GM19035 (cell line): ENCODE measurements around the gene IQGAP2.
"Not testable (repeated sequence)": the region's sequence is repeated elsewhere in the genome, so short reads cannot be mapped to it uniquely, and the experiment has no call there.

Experiments
- ATAC-seq: cut with Tn5 transposase; IDR thresholded peaks from one replicate; pipeline ENCODE4 v1.9.1; 2021; ENCODE audit not compliant: unreplicated experiment

IQGAP2 gene

DNA sequence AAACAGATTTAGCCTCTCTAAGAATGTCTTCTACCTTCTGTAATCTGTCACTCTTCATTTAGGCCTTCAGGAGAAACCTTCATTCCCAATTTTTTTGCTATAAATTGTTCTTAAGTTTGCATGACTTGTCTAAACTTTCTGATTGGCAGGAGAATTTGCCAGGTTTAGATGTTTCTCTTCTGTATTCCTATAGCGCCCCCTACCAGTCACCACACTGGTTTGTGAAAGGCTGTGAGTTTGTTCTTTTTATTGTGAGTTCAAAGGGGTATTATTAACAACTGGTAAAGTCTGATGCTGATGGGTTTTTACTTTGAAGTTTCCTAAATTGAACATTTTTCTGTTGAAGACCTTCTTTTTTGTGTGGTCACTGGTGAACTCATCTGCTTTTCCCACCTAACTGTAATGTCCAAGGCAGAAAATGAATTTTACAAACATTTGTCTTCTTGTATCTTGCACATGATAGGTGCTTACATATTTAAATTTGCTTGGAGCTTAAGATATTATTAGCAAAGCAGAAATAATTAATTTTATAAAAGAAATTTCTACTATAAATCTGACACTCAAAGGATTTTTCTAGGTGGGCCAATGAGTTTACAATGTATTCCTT is 238.5 kb downstream of the IQGAP2 start:
- ATAC-seq: no peak

GRCh38 chr5:76642390-76643040 is 239.4 kb downstream of the IQGAP2 start:
- no peak for ATAC-seq

GRCh38 chr5:76643371-76643770 is 240.3 kb downstream of the IQGAP2 start:
- no peak for ATAC-seq

GRCh38 chr5:76649140-76649539 is 246.1 kb downstream of the IQGAP2 start:
- ATAC-seq: no peak

DNA sequence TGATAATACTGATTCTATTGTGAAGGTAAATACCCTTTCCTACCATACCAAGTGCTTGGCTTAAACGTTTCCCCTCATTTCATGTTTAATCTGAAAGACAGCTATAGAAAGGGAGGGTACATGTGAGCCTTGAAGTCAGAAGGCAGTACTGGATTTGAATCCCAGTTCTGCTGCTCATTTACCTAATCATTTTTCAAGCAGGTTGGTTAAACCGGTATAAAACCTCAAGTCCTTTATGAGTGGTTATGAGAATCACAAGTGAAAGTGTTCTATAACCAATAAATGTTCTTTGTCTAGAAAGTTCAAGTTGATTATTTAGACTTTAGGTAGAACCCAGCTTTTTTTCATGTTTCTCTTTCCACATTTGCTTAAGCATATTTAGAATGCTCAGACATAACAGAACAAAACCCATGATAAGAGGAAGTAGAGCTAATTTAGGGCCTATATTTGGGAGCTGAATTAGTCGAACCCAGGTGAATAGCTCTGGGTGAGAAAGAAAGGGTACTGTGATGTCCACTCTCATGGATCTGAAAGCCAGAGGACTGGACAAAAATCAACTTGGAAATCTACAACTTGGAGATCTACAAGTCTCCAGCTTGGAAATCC is 249.8 kb downstream of the IQGAP2 start:
- ATAC-seq: no peak

- ATAC-seq: no peak
Measured at GRCh38 chr5:76657091-76657490, 254.0 kb downstream of the IQGAP2 start.

- no peak for ATAC-seq
Measured at GRCh38 chr5:76657683-76658311, 254.7 kb downstream of the IQGAP2 start.

DNA sequence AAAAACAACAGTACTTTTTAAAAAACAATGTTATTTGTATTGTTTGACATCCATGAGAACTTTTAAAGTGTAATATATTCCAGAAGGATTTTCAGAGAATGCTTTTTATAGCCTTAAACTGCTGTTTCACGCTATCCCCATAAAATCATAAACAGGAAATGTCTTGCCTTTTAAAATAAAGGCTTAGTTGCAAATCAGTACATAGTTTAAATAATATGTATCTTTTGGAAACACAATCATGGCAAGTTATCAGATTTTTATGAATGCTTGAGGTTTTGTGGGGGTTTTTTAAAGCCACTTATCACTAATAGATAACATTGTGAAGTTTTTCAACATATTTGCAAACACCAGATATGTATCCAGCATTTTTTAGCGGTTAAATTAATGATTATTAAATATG is 257.3 kb downstream of the IQGAP2 start:
- no peak for ATAC-seq

GRCh38 chr5:76662521-76662920 is 259.4 kb downstream of the IQGAP2 start:
- ATAC-seq: no peak

GRCh38 chr5:76663573-76663972 is 260.5 kb downstream of the IQGAP2 start:
- no peak for ATAC-seq

DNA sequence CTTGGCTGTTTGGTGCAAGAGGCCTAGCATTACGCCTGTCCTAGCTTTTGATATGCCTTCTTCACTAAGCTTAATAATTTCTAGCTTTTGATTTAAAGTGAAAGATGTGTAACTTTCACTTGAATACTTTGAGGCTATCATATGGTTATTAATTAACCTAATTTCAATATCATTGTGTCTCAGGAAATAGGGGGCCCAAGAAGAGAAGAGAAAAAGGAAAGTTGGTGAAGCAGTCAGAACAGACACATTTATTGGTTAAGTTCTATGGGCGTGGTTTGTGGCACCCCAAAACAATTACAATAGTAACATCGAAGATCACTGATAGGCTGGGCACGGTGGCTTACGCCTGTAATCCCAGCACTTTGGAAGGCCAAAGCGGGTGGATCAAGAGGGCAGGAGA is 261.0 kb downstream of the IQGAP2 start:
- ATAC-seq: no peak

DNA sequence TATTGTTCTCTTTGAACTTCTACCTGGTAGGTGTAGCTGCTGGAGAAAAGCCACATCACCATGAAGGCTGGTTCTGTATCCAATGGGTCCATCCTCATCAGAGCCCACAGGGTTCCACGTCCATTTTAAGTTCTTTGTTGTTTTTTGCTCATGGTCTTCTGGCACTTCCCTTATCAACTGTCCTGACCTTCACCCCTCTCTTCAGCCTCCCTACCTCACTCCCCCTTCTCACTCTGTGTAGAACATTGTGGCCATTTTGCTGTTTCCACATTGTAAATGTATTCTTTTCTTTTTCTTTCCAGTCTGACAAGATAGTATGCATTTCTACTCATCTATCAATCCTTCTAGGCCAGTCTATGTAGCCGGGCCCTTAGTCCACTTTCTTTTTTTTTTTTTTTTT is 264.4 kb downstream of the IQGAP2 start:
- no peak for ATAC-seq

DNA sequence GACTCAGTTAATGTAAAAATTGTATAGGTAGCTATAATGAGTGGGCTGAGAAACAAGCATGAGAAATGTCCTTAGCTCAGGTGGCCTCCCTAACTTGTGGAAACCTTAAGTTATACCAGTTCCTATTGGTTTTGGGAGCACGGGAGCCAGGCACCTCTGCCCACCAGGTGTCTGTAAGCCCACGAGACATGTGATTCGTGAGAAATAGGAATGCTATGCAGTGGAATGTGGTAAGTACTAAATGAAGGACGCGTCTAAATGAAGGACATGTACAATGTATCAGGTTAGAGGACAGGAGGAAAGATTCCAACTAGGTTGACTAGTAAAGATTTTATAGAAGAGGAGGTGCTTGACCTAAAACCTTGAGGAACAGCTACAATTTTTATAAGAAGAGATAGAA is 266.2 kb downstream of the IQGAP2 start:
- no peak for ATAC-seq

- ATAC-seq: no peak
Measured at GRCh38 chr5:76670508-76670907, 267.4 kb downstream of the IQGAP2 start.

DNA sequence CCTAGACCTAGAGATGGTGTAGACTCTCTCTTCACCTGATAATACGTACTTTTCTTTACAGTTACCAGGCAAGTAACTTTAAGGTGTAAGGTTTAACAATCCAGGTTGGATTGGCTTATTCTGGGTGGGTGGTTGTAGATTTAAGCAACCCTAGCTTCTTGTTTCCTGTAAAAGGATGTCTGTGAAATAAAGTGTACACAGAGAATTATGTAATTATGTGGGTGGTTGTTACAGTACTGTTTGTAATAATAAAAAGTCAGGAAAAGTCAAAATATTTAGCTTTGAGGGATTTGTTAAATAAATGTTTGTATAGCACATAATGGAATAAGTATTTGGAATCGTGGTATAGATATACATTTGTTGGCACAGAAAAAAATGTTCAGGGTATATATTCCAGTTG is 269.2 kb downstream of the IQGAP2 start:
- ATAC-seq: no peak

- no peak for ATAC-seq
Measured at GRCh38 chr5:76673125-76673524, 270.0 kb downstream of the IQGAP2 start.

DNA sequence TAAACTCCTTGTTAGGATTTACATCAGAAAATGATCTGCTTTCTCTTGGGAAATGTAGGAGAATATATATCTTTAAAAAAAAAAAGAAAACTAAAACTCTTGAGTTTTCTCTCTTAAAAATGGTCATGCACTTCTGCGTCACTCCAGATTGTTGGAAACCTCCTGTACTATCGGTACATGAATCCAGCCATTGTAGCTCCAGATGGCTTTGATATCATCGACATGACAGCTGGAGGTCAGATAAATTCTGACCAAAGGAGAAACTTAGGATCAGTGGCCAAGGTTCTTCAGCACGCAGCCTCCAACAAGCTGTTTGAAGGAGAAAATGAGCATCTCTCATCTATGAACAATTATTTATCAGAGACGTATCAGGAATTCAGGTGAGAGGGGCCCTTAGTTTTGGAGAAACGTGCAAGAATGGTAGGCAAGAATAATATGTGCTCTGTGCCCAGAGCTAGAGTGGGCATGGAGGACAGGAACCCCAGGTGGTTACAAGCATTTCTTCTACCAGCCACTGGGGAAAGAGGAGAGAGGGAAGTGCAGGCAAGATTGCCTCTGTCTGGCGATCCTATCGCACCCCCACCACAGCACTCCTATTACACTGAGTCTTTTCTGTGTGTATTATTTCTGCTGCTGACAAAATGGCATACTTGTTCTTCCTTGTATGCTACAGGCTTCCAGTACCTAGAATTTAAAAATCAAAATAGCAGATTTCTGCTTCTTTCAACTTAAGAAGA is 271.4 kb downstream of the IQGAP2 start:
- ATAC-seq: no peak

GRCh38 chr5:76675364-76675763 is 272.3 kb downstream of the IQGAP2 start:
- no peak for ATAC-seq

DNA sequence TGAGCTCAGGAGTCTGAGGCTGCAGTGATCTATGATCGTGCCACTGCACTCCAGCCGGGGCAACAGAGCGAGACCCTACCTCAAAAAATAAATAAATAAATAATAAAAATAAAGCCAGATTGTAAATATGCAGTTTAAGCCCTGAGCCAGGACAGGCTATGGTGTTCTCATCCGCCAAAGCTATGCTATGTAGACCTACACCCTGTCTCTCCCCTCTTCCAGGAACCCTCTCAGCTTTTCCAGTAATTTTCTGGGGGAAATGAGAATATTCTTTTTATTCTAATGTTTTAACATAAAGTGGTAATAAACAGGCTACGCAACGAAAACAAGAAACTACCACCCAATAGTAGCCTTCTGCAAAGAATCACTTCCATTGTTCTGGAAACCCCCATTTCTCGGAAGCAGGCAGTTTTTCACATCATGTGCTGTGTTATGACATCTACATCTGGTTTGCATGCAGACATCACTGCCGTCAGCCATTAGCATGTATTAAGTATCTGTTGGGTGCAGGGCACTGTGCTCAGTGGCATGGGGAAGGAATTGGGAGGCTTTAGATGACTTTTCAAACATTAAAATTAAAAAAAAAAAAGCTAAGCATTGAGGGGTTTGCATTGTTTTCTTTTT is 274.9 kb downstream of the IQGAP2 start:
- ATAC-seq: no peak

DNA sequence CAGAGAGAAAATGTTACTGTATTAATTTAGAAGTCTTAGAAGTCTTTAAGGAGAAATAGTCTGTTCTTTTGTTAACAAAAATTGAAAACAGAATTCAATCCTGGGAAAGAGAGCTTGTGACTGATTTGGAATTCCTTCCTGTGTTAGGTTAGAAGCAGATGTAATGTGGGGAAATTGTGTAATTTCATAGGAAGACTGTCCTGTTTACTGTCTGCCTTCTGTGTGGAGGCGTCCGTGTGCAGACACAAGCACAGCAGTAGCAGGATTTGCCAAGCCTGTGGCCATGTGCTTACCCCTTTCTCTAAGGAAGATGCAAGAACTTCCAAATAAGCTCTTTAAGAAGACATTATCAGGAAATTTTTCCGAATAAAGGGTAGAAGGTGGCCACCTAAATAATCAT is 276.1 kb downstream of the IQGAP2 start:
- no peak for ATAC-seq

- ATAC-seq: not testable (repeated sequence)
Measured at GRCh38 chr5:76680826-76681225, 277.7 kb downstream of the IQGAP2 start.
